SIG-M5 treated with dmso at 0.1 percent for 504 hours (cell line): ENCODE data around the gene PALD1.

ENCODE experiments used
- DNase-seq: peaks from one replicate; lab custom pipeline; 2025; ENCODE audit not compliant: unreplicated experiment; lab: John Stamatoyannopoulos, UW

The PALD1 gene

DNA sequence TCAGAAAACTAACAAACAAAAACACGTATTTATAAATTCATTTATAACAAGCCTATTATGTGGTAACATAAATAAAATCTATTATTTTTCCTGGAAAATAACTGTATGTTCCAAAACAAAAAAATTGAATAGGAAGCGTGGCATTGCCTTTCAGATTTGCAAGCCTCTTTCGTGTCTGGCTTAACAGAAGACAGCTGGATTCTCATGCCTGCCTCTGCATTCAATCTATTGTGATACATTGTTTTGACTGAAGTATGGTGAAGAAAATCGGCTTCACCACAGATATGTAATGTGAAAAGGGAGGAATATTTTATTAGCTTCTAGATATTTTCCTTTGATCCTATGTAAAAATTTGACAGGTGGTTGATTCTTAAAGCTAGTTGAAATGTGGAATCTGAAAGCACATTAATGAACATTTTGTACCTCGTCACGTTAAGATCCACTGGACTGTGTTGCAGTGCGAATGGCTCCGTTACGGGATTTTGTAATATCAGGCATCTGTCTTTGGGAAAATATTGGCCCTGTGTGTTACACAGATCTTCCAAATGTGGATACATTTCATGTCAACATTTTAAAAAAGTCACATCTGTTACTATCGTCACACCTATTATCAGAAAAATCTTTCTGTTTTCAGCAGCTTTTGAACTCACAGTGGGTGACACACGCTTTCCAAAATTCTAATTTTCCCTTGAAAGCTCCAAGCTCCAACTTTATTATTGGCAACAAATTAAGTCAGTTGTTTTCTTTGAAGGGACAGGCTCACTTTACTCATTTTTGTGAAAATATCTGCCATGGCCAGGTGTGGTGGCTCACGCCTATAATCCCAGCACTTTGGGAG is 26.2 kb downstream of the PALD1 start:
- no peak for DNase-seq

- DNase-seq: no peak
These were observed 27.3 kb downstream of the PALD1 start for GRCh38 chr10:70505908-70506307.

GRCh38 chr10:70507966-70508365 is 29.4 kb downstream of the PALD1 start:
- no peak for DNase-seq

- no peak for DNase-seq
These were observed 30.6 kb downstream of the PALD1 start for GRCh38 chr10:70508912-70509756.

- DNase-seq: no peak
These were observed 31.2 kb downstream of the PALD1 start for GRCh38 chr10:70509757-70510147.

DNA sequence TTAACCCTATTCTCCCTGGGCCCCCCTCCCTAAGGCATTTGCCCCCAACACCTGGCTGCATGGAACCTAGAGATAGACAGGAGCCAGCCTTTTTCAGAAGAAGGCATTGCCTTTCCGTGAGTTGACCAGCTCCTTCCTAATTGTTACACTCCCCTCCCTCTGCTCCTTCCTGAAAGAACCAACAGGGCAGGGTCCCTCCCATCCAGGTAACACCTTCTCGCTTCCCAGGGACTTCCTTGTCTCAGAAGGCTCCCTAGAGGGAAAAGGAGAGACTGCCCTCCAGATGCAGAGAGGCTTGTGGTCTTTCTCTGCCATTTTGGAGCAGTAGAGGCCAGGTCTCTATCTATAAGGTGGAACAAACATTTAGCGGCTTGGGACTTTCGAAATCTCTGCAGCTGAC is 31.9 kb downstream of the PALD1 start:
- no peak for DNase-seq

GRCh38 chr10:70510904-70511303 is 32.3 kb downstream of the PALD1 start:
- no peak for DNase-seq

- DNase-seq: no peak
These were observed 33.6 kb downstream of the PALD1 start for GRCh38 chr10:70512149-70512639.

DNA sequence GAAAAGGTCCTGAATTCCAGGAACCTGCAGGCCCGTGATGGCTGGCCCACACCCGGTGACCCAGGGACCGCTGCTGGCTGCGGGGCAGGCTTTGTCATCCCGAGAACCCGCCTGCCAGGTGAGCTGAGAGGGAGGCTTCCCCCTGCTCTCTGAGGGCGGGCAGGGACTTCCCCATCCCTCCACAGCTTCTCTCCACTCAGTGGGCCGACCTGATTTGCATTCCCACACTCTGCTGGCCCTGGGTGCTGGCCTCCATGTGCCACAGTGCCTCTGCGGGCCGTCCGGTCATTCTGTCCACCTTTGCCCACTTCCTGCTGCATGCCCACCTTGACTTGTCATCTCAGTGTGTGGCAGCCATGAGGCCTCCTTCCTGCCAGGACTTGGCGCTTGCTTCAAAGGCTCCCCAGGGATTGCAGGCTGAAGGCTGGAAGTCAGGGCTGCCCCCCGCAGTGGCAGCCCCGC is 35.3 kb downstream of the PALD1 start:
- DNase-seq: no peak

- no peak for DNase-seq
These were observed 36.0 kb downstream of the PALD1 start for GRCh38 chr10:70514591-70514990.

DNA sequence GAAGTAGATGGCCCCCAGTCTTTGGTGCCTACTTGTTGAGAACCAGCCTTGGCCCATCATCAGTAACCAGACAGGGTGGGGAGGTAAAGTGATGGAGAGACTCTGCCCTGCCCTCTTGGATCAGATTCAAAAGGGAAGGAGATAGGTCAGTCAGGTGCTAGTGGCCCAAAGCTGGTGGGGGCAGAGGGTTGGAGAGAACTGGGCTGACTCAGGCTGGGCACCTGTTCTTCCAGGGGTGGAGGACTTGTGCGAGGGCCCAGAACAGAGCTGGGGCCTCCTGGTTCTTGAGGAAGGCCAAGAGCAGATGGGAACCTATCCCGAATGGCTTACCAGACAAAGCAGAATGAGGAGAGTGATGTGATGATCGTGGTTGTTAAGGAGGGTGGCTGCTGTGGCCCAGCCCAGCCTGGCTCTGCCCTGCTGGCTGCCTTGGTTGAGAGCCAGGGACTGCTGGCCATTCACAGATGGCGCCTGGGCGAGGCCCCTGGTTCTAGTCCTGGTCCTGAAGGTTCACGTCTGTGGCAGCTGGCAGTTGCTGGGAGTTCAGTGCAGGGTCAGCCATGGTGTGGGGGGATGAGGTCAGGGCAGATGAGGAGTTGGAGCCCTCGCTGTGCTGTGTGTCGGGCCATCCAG is 36.6 kb downstream of the PALD1 start:
- no peak for DNase-seq

DNA sequence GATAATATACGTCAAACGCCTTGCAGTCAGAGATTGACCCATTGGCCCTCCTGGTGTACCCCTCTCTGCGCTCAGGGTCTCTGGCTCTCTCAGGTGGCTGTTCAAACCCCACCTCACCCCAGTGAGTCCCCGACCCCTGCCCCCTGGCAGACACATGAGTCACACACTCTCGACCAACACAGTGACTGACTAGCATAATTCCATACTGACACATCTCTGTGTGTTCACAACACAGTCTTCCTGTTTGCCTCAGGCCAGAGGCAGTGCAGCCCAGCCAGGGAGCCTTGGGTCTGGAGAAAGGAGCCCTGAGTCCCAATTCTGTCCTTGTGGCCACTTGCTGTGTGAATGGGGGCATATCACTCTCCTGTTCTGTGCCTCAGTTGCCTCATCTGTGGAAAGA is 40.1 kb downstream of the PALD1 start:
- DNase-seq: no peak

GRCh38 chr10:70523057-70523456 is 44.5 kb downstream of the PALD1 start:
- no peak for DNase-seq

DNA sequence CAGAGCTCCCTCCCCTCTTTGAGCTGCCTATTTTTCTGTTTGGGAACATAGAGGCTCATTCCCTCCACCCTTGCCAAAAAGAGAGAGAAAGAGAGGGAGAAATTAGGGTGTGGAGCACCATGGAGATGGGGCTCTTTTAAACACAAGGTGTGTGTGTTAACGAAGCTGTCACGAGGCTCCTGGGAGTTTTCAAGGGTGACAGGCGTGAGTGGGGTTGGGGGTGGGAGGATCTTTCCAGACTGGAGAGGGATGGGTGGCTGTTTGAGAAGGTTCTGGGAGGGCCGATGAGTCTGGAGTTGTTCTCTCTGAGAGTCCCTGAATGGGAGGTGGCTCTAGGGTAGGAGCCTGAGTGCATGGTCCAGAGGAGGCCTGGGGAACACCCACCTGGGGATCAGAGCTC is 45.0 kb downstream of the PALD1 start:
- DNase-seq: no peak

GRCh38 chr10:70528314-70528713 is 49.7 kb downstream of the PALD1 start:
- DNase-seq: no peak

DNA sequence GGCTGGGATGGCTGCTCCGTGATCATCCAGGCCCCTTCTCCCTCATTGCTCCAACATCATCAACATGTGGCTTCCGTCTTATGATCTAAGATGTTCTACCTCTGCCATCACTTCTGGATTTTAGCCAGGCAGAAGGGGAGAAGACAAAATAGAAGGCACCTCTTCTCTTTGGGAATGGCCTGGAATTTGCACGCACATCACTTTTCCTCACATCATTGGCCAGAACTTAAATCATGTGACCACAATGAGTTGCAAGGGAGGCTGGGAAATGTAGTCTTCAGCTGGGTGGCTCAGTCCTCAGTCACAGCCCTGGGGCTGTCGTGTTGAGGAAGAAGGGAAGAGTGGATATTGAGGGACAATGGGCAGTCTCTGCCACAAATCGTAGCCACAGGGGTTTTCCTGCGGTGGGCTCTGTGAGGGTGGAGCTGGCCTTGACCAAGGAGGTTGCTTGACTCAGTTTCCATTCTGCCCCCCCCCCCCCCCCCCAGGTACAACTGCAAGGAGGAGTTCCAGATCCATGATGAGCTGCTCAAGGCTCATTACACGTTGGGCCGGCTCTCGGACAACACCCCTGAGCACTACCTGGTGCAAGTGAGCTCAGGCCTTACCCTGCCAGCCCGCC is 50.3 kb downstream of the PALD1 start:
- peak; percentile 35 for DNase-seq

DNA sequence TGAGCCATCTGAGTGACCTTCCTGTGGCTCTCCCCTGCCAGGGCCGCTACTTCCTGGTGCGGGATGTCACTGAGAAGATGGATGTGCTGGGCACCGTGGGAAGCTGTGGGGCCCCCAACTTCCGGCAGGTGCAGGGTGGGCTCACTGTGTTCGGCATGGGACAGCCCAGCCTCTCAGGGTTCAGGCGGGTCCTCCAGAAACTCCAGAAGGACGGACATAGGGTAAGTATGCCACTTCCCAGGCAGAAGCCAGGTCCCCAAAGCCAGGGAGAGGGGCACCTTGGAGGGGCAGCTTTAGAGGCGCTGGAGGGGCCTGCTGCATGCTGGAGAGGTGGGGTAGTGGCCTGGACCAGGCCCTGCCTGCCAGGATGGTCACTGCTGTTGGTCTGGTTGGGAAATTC is 51.3 kb downstream of the PALD1 start:
- DNase-seq: no peak

- no peak for DNase-seq
These were observed 51.7 kb downstream of the PALD1 start for GRCh38 chr10:70530315-70530714.

GRCh38 chr10:70532554-70533188 is 54.1 kb downstream of the PALD1 start:
- DNase-seq: no peak

- no peak for DNase-seq
These were observed 54.6 kb downstream of the PALD1 start for GRCh38 chr10:70533189-70533558.

GRCh38 chr10:70534281-70534680 is 55.7 kb downstream of the PALD1 start:
- DNase-seq: no peak
